HL-60 (cell line): ENCODE data around the gene HSD17B13.

Source experiments
- DNase-seq, 2 experiments: peaks; one replicate each; pipeline ENCODE4 v3.0.0-alpha.2; 2010 to 2020; ENCODE audit warnings: low read depth in 1 of 2, low spot score in 1 of 2
- H3K27ac ChIP-seq: fragments of 250-450 bp; sonication (Bioruptor Pico); replicated peaks from 2 replicates; pipeline ENCODE4 v1.5.1; 2020; ENCODE audit warnings: mild to moderate bottlenecking, moderate library complexity
- H3K27me3 ChIP-seq: fragments of 250-450 bp; sonication (Bioruptor Pico); 2 replicates; pipeline ENCODE4 v1.5.1; 2021; ENCODE audit warnings: mild to moderate bottlenecking, moderate library complexity; ENCODE audit not compliant: insufficient read depth, poor library complexity, severe bottlenecking
- H3K4me3 ChIP-seq: replicated peaks from 2 replicates; pipeline ENCODE4 v1.5.1; 2011; ENCODE audit warnings: mild to moderate bottlenecking, control low read depth, low read length; ENCODE audit not compliant: insufficient read depth
- GABPA ChIP-seq: IDR thresholded peaks from 2 replicates; pipeline ENCODE4 v1.6.1; 2012; ENCODE audit warnings: low read depth
- POLR2AphosphoS5 ChIP-seq: IDR thresholded peaks from 2 replicates; pipeline ENCODE4 v1.6.1; 2012; ENCODE audit warnings: low read depth
- SPI1 ChIP-seq: IDR thresholded peaks from 2 replicates; pipeline ENCODE4 v1.6.1; 2012; ENCODE audit warnings: low read depth, mild to moderate bottlenecking, borderline replicate concordance
- long read RNA-seq: library from polyadenylated mRNA; unstranded; transcript quantifications from one replicate; pipeline ENCODE4 v2.0.0, GENCODE V29; 2020
- TF ChIP-seq, protein P1 (sequence below): IDR thresholded peaks from one replicate; pipeline ENCODE4 v1.5.1; 2011; ENCODE audit warnings: low read length, control low read depth, inconsistent platforms; ENCODE audit not compliant: insufficient read depth
- TF ChIP-seq, protein P2 (sequence below): IDR thresholded peaks from 2 replicates; pipeline ENCODE4 v1.6.1; 2012; ENCODE audit warnings: low read depth; ENCODE audit not compliant: insufficient replicate concordance

HSD17B13 gene
- long read RNA-seq, partial matches to known transcripts, result 8 of 24 reads
- long read RNA-seq, other reads (novel, unspliced or antisense), result 16 of 24 reads

DNA sequence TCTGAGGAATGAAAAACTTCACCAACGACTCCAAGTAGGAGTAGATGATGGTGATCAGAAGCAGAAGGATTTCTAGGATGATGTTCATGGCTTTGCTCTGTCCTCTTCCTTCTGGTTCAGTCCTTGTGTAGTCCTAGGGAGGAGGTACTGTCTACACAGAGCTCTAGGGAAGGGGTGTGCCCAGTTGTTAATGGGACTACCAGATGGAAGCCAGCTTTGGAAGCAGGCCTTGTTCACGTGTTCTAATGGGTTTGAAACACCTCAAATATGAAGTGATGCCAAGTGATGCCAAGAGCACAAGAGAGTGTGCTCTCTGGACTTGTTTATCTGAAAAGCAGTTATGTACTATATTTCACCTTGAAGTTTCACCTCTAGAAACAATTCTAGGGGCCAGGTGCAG lies at the start of gene HSD17B13:
HSD17B13 (minus strand) TSS at position 129 of the 400 bp plus-strand sequence; CDS start at position 88, 41 bp downstream.
- DNase-seq, result no peak
- no peaks in the 10 kb centered on the region for H3K27me3 ChIP-seq
- TF ChIP-seq POLR2AphosphoS5, result no peak
- TF ChIP-seq SPI1, result no peak
- no peak for TF ChIP-seq GABPA
- TF ChIP-seq, protein P1, sequence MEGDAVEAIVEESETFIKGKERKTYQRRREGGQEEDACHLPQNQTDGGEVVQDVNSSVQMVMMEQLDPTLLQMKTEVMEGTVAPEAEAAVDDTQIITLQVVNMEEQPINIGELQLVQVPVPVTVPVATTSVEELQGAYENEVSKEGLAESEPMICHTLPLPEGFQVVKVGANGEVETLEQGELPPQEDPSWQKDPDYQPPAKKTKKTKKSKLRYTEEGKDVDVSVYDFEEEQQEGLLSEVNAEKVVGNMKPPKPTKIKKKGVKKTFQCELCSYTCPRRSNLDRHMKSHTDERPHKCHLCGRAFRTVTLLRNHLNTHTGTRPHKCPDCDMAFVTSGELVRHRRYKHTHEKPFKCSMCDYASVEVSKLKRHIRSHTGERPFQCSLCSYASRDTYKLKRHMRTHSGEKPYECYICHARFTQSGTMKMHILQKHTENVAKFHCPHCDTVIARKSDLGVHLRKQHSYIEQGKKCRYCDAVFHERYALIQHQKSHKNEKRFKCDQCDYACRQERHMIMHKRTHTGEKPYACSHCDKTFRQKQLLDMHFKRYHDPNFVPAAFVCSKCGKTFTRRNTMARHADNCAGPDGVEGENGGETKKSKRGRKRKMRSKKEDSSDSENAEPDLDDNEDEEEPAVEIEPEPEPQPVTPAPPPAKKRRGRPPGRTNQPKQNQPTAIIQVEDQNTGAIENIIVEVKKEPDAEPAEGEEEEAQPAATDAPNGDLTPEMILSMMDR, result no peak
- TF ChIP-seq, protein P2, sequence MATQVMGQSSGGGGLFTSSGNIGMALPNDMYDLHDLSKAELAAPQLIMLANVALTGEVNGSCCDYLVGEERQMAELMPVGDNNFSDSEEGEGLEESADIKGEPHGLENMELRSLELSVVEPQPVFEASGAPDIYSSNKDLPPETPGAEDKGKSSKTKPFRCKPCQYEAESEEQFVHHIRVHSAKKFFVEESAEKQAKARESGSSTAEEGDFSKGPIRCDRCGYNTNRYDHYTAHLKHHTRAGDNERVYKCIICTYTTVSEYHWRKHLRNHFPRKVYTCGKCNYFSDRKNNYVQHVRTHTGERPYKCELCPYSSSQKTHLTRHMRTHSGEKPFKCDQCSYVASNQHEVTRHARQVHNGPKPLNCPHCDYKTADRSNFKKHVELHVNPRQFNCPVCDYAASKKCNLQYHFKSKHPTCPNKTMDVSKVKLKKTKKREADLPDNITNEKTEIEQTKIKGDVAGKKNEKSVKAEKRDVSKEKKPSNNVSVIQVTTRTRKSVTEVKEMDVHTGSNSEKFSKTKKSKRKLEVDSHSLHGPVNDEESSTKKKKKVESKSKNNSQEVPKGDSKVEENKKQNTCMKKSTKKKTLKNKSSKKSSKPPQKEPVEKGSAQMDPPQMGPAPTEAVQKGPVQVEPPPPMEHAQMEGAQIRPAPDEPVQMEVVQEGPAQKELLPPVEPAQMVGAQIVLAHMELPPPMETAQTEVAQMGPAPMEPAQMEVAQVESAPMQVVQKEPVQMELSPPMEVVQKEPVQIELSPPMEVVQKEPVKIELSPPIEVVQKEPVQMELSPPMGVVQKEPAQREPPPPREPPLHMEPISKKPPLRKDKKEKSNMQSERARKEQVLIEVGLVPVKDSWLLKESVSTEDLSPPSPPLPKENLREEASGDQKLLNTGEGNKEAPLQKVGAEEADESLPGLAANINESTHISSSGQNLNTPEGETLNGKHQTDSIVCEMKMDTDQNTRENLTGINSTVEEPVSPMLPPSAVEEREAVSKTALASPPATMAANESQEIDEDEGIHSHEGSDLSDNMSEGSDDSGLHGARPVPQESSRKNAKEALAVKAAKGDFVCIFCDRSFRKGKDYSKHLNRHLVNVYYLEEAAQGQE, result no peak
- H3K27ac ChIP-seq, result no peak within 1 kb of the TSS
- no peak within 1 kb of the TSS for H3K4me3 ChIP-seq

- no peaks in the 10 kb centered on the region for H3K27me3 ChIP-seq
- TF ChIP-seq POLR2AphosphoS5 (no peak), SPI1 (no peak)
- TF ChIP-seq, protein P2, result no peak
- TF ChIP-seq, protein P1, result no peak
- H3K27ac ChIP-seq, result no peak overlapping the region
- DNase-seq, result no peak
- H3K4me3 ChIP-seq, result no peak overlapping the region
Observed at GRCh38 chr4:87370068-87370467, 47.4 kb upstream of the HSD17B13 start.

GRCh38 chr4:87366521-87367162 lies 44.0 kb upstream of the HSD17B13 start:
- no peak for DNase-seq
- H3K27me3 ChIP-seq, result no peaks in the 10 kb centered on the region
- no peak overlapping the region for H3K27ac ChIP-seq
- H3K4me3 ChIP-seq, result no peak overlapping the region
- TF ChIP-seq GABPA (no peak), SPI1 (no peak), POLR2AphosphoS5 (no peak)
- TF ChIP-seq, protein P2, result no peak
- TF ChIP-seq, protein P1, result no peak
